HCT116 (cell line): ENCODE results near the gene LMNA. TPM values are rescaled to one million over a fixed set of nuclear protein-coding genes. Genes with fewer than 3 reads are reported as not detected.

Source experiments
- ATAC-seq: fragments of 200-7000 bp; cut with Tn5 transposase; 2 replicates; pipeline ENCODE4 v1.9.1; 2020; ENCODE audit warnings: mild to moderate bottlenecking, moderate library complexity
- BruUV-seq: library from RNA; stranded (reverse); fragments of 400-500 nt; replicated peaks from 2 replicates; lab custom pipeline; 2021; lab: Mats Ljungman, UMichigan
- CTCF ChIA-PET: fragments of 300-600 bp; sonication (Branson Sonifier 250); formaldehyde crosslinking; loops from one replicate; lab custom pipeline; 2021; ENCODE audit warnings: antibody characterized with exemption; lab: Charles Lee
- POLR2A ChIA-PET: fragments of 300-600, 350-600 bp; sonication (Branson Sonifier 250); formaldehyde crosslinking; loops from one replicate; lab custom pipeline; 2021; ENCODE audit warnings: antibody characterized with exemption; lab: Charles Lee
- RAD21 ChIA-PET, 2 experiments: fragments of 300-600 bp; sonication (Branson Sonifier 250); formaldehyde crosslinking; loops; one replicate each; lab custom pipeline; 2023; ENCODE audit warnings: low total read pairs in 2 of 2; ENCODE audit not compliant: uncharacterized antibody in 2 of 2, unreplicated experiment in 2 of 2, low non-redundant PET in 1 of 2; lab: Charles Lee
- DNase-seq: peaks from one replicate; pipeline ENCODE4 v3.0.0-alpha.2; 2010; ENCODE audit warnings: low read depth, low spot score
- H2AFZ ChIP-seq: fragments of 200-600 bp; shearing (Covaris generic), sonication (generic); 2 replicates; pipeline ENCODE4 v1.6.1; 2017; ENCODE audit warnings: low read depth, mixed run types, mixed read lengths, antibody characterized with exemption, low read length; ENCODE audit not compliant: poor library complexity, severe bottlenecking
- H3K27ac ChIP-seq: 2 replicates; pipeline ENCODE4 v1.5.1; 2012; ENCODE audit warnings: low read depth, low read length
- H3K27me3 ChIP-seq: fragments of 200-600 bp; sonication (generic); 2 replicates; pipeline ENCODE4 v1.6.1; 2016; ENCODE audit warnings: mixed run types, low read length, mixed read lengths; ENCODE audit not compliant: insufficient read depth
- H3K36me3 ChIP-seq, 2 experiments: fragments of 200-500 bp in 1 of 2; fragments of 200-600 bp in 1 of 2; sonication (Bioruptor generic) in 1 of 2; sonication (generic) in 1 of 2; 2 replicates each; pipeline versions ENCODE4 v1.5.1 to v1.6.1; 2014 to 2016; ENCODE audit warnings: low read length in 2 of 2, inconsistent platforms in 1 of 2, mixed read lengths in 1 of 2, mixed run types in 1 of 2; ENCODE audit not compliant: insufficient read depth in 2 of 2, control insufficient read depth in 1 of 2
- H3K4me1 ChIP-seq, 2 experiments: fragments of 200-600 bp in 1 of 2; sonication (generic) in 1 of 2; 2 replicates each; pipeline versions ENCODE4 v1.5.1 to v1.6.1; 2012 to 2017; ENCODE audit warnings: low read length in 2 of 2, inconsistent platforms in 1 of 2, mild to moderate bottlenecking in 1 of 2, mixed read lengths in 1 of 2, mixed run types in 1 of 2, moderate library complexity in 1 of 2; ENCODE audit not compliant: insufficient read depth in 2 of 2, control insufficient read depth in 1 of 2
- H3K4me2 ChIP-seq: fragments of 200-600 bp; sonication (generic); 2 replicates; pipeline ENCODE4 v1.6.1; 2017; ENCODE audit warnings: mixed run types, low read length, mixed read lengths
- H3K4me3 ChIP-seq, 2 experiments: fragments of 200-600 bp in 1 of 2; sonication (generic) in 1 of 2; replicated peaks in 1 of 2; 2 replicates each; pipeline ENCODE4 v1.5.1; 2011 to 2016; ENCODE audit warnings: low read length in 2 of 2, control low read depth in 1 of 2, low read depth in 1 of 2, mild to moderate bottlenecking in 1 of 2, mixed read lengths in 1 of 2, mixed run types in 1 of 2
- H3K79me2 ChIP-seq: fragments of 200-600 bp; sonication (generic); 2 replicates; pipeline ENCODE4 v1.6.1; 2017; ENCODE audit warnings: mild to moderate bottlenecking, mixed run types, low read length, moderate library complexity, mixed read lengths; ENCODE audit not compliant: insufficient read depth
- H3K9ac ChIP-seq: fragments of 200-600 bp; sonication (generic); 2 replicates; pipeline ENCODE4 v1.6.1; 2016; ENCODE audit warnings: low read length, mixed read lengths
- H3K9me2 ChIP-seq: fragments of 200-600 bp; sonication (generic), shearing (Covaris generic); 2 replicates; pipeline ENCODE4 v1.6.1; 2017; ENCODE audit warnings: mixed run types, mild to moderate bottlenecking, moderate library complexity; ENCODE audit not compliant: insufficient read depth
- H3K9me3 ChIP-seq, 2 experiments: fragments of 200-500 bp in 1 of 2; fragments of 200-600 bp in 1 of 2; sonication (Bioruptor generic) in 1 of 2; sonication (generic) in 1 of 2; 2 replicates each; pipeline ENCODE4 v1.6.1; 2014 to 2017; ENCODE audit warnings: low read length in 2 of 2, mixed read lengths in 2 of 2, inconsistent platforms in 1 of 2, low read depth in 1 of 2, mild to moderate bottlenecking in 1 of 2, mixed run types in 1 of 2, moderate library complexity in 1 of 2; ENCODE audit not compliant: control insufficient read depth in 1 of 2, insufficient read depth in 1 of 2
- H4K20me1 ChIP-seq: fragments of 200-600 bp; sonication (generic), shearing (Covaris generic); 2 replicates; pipeline ENCODE4 v1.6.1; 2017; ENCODE audit warnings: mixed run types, mild to moderate bottlenecking, moderate library complexity; ENCODE audit not compliant: insufficient read depth
- CBX3 ChIP-seq: IDR thresholded peaks from 2 replicates; pipeline ENCODE4 v1.6.1; 2012; ENCODE audit warnings: low read depth
- EGR1 ChIP-seq: IDR thresholded peaks from 2 replicates; pipeline ENCODE4 v1.6.1; 2012; ENCODE audit warnings: low read depth
- EZH2phosphoT487 ChIP-seq: fragments of 200-600 bp; IDR thresholded peaks from 2 replicates; pipeline ENCODE4 v1.6.1; 2018; ENCODE audit warnings: antibody characterized with exemption, borderline replicate concordance
- FOSL1 ChIP-seq: IDR thresholded peaks from 2 replicates; pipeline ENCODE4 v1.6.1; 2012; ENCODE audit warnings: low read depth
- POLR2A ChIP-seq: IDR thresholded peaks from 2 replicates; pipeline ENCODE4 v1.7.0; 2011; ENCODE audit warnings: borderline replicate concordance; ENCODE audit not compliant: insufficient read depth, insufficient read length; ENCODE audit errors: extremely low read depth
- RAD21 ChIP-seq: IDR thresholded peaks from 2 replicates; pipeline ENCODE4 v1.6.1; 2012; ENCODE audit warnings: low read depth, mild to moderate bottlenecking
- SIN3A ChIP-seq: IDR thresholded peaks from 2 replicates; pipeline ENCODE4 v1.6.1; 2012; ENCODE audit warnings: low read depth
- SRF ChIP-seq: IDR thresholded peaks from 2 replicates; pipeline ENCODE4 v1.6.1; 2012; ENCODE audit warnings: low read depth
- TCF7L2 ChIP-seq: IDR thresholded peaks from 2 replicates; pipeline ENCODE4 v1.7.0; 2011; ENCODE audit warnings: borderline replicate concordance, inconsistent platforms; ENCODE audit not compliant: insufficient read depth, insufficient read length; ENCODE audit errors: extremely low read depth
- YY1 ChIP-seq: IDR thresholded peaks from 2 replicates; pipeline ENCODE4 v1.6.1; 2011; ENCODE audit warnings: low read length, low read depth, moderate library complexity, mild to moderate bottlenecking; ENCODE audit not compliant: insufficient replicate concordance; ENCODE audit errors: extremely low read depth
- ZNF274 ChIP-seq: fragments of 200-500 bp; sonication (Bioruptor generic); IDR thresholded peaks from 2 replicates; pipeline ENCODE4 v1.6.1; 2014; ENCODE audit warnings: mild to moderate bottlenecking, low read depth, low read length, inconsistent platforms
- intact Hi-C: fragments of 100-400 bp; cut with micrococcal nuclease; formaldehyde crosslinking; loops from 2 replicates; pipeline ENCODE4 v1.10.0; 2022
- total RNA-seq: library from RNA; stranded (reverse); gene quantifications from one replicate; pipeline ENCODE4 v1.2.1, GENCODE V29; 2021; ENCODE audit not compliant: unreplicated experiment
- TF ChIP-seq, protein P1 (sequence below): IDR thresholded peaks from 2 replicates; pipeline ENCODE4 v1.6.1; 2012
- TF ChIP-seq, protein P2 (sequence below): IDR thresholded peaks from 2 replicates; pipeline ENCODE4 v1.6.1; 2011; ENCODE audit warnings: mild to moderate bottlenecking, low read length, moderate library complexity; ENCODE audit not compliant: insufficient replicate concordance; ENCODE audit errors: extremely low read depth
- TF ChIP-seq, protein P3 (sequence below): IDR thresholded peaks from 2 replicates; pipeline ENCODE4 v1.6.1; 2012

Gene LMNA
- total RNA-seq, 1 experiment from 2014 or later, result 528 TPM

DNA sequence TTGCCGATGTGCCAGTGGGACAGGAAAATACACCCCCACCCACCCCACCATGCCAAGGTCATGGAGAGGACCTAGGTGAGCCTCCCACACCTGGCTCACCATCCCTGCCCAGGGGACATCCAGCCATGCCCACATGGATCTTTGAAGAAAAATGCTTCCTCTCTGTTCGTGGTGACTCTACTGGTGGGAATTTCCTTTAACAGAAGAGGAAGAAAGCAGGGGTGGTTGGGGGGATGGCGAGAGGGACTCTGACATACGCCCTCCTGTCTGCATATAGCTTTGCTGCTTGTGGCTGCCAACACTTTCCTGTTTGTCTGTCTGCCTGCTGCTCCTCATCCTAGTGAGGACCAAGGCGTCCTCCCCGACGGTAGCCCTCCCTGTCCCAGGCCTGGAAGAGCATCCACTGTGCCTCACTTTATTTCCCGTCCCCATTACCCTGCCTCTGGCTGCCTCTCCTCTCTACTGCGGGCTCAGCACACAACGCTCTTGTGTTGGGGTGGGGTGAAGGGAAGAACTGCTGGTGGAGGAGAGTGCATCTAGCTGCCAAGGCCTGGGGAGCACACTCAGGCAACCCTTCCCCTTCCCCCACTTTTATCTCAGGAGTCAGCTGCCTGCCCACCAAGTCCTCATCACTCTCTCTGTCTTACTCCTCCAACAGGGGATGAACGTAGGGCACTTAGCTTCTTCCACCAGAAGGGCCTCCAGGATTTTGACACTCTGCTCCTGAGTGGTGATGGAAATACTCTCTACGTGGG, 41.4 kb downstream of the LMNA start:
- ChIA-PET RAD21 (no interaction called here), POLR2A (interaction anchor here (0.8 kb wide), 1 partner anchor 57 kb away, joined by 3 read pairs; the partner anchor contains the start of gene PMF1)

DNA sequence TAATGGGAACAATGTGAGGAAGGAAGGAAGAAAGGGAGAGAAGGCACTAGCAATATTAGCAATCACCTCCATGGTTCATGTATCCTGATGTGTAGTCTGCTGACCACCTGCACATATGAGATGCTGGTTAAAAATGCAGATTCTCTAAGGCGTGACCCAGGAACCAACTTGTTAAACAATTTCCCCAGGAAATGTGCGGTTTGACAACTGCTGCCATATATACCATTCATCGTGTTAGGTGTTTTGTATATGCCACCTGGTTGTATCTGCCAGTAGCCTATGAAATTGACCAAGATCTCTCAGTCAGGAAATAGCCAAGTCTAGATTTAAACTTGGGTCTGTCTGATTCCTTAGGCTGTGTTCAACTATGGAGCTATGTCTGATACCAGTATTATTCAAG, 43.0 kb downstream of the LMNA start:
- Histone ChIP-seq H3K9me3 (no peaks in the 10 kb centered on the region), H3K4me2 (no peak overlapping the region), H3K79me2 (no peaks in the 10 kb centered on the region), H3K4me3 (no peak overlapping the region), H4K20me1 (no peaks in the 10 kb centered on the region), H3K36me3 (no peaks in the 10 kb centered on the region), H3K9me2 (no peaks in the 10 kb centered on the region), H3K27ac (no peak overlapping the region), H3K9ac (no peak overlapping the region), H3K4me1 (no peaks in the 10 kb centered on the region), H3K27me3 (0 out of 2 replicates have a peak, but pooled peaks cover 6% of the 10 kb centered on the region), H2AFZ (no peak overlapping the region)
- ChIA-PET CTCF (interaction anchor here (0.8 kb wide), 1 partner anchor 12 kb away, joined by 3 read pairs; no protein-coding TSS in a partner anchor), RAD21 (no interaction called here), POLR2A (no interaction called here)
- intact Hi-C loops, result no loop called here
- no TSS peak for BruUV-seq
- DNase-seq, result no peak
- no peak for ATAC-seq
- TF ChIP-seq ZNF274 (no peak), TCF7L2 (no peak), EZH2phosphoT487 (no peak), YY1 (no peak), SRF (no peak), SIN3A (no peak), POLR2A (no peak), FOSL1 (no peak), RAD21 (no peak), EGR1 (no peak)
- TF ChIP-seq, protein P1, sequence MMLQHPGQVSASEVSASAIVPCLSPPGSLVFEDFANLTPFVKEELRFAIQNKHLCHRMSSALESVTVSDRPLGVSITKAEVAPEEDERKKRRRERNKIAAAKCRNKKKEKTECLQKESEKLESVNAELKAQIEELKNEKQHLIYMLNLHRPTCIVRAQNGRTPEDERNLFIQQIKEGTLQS, result no peak

More for the DNA sequence above, 41.4 kb downstream of the LMNA start:
- Histone ChIP-seq H3K36me3 (no peaks in the 10 kb centered on the region), H3K4me1 (no peaks in the 10 kb centered on the region), H3K9me2 (no peaks in the 10 kb centered on the region), H3K4me2 (no peak overlapping the region), H2AFZ (no peak overlapping the region), H3K9ac (no peak overlapping the region), H3K4me3 (no peak overlapping the region), H3K27me3 (0 out of 2 replicates have a peak, but pooled peaks cover 6% of the 10 kb centered on the region), H3K79me2 (no peaks in the 10 kb centered on the region), H3K9me3 (no peaks in the 10 kb centered on the region), H3K27ac (no peak overlapping the region), H4K20me1 (no peaks in the 10 kb centered on the region)
- DNase-seq, result no peak
- intact Hi-C loops, result no loop called here
- no peak for ATAC-seq
- TF ChIP-seq CBX3 (no peak), SIN3A (no peak)
- TF ChIP-seq, protein P2, sequence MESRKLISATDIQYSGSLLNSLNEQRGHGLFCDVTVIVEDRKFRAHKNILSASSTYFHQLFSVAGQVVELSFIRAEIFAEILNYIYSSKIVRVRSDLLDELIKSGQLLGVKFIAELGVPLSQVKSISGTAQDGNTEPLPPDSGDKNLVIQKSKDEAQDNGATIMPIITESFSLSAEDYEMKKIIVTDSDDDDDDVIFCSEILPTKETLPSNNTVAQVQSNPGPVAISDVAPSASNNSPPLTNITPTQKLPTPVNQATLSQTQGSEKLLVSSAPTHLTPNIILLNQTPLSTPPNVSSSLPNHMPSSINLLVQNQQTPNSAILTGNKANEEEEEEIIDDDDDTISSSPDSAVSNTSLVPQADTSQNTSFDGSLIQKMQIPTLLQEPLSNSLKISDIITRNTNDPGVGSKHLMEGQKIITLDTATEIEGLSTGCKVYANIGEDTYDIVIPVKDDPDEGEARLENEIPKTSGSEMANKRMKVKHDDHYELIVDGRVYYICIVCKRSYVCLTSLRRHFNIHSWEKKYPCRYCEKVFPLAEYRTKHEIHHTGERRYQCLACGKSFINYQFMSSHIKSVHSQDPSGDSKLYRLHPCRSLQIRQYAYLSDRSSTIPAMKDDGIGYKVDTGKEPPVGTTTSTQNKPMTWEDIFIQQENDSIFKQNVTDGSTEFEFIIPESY, result no peak
- TF ChIP-seq, protein P3, sequence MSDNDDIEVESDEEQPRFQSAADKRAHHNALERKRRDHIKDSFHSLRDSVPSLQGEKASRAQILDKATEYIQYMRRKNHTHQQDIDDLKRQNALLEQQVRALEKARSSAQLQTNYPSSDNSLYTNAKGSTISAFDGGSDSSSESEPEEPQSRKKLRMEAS, result no peak
- BruUV-seq, result no TSS peak
- CTCF ChIA-PET, result interaction anchor here (1.2 kb wide), 1 partner anchor 10 kb away, joined by 4 read pairs; no protein-coding TSS in a partner anchor
